ENCODE data around the gene TNS2.

GRCh38 chr12:53077030-53077429, 27.2 kb downstream of the TNS2 start:
- TF ChIP-seq CTCF (conservative IDR thresholded peaks at IDR 0.05; ENCODE audit: low read depth, low read length) (no peak), EZH2 (IDR thresholded peaks at IDR 0.05; ENCODE audit: borderline replicate concordance, low read depth, low read length, poor library complexity, severe bottlenecking) (no peak)

Data from A673 (cell line).